Vagina (tissue), 2 donors: ENCODE measurements around the gene PDE4D. TPM values are rescaled to one million over a fixed set of nuclear protein-coding genes. Genes with fewer than 3 reads are reported as not detected.
A peak's percentile ranks its signal among the peaks of the same experiment; 100 is the strongest.
"Not testable (repeated sequence)": the region's sequence is repeated elsewhere in the genome, so short reads cannot be mapped to it uniquely, and the experiment has no call there.

Experiments
- DNase-seq, 2 donors: peaks; one replicate each; pipeline ENCODE4 v3.0.0-alpha.2; 2017; ENCODE audit errors: extremely low spot score in 2 of 2
- H3K27ac ChIP-seq: fragments of 200-600 bp; sonication (generic); one replicate; pipeline ENCODE4 v1.5.1; 2019
- H3K27me3 ChIP-seq: fragments of 200-600 bp; sonication (generic); one replicate; pipeline ENCODE4 v1.5.1; 2019
- H3K36me3 ChIP-seq, 2 donors: fragments of 200-600 bp; sonication (generic); one replicate each; pipeline ENCODE4 v1.5.1; 2017 to 2019
- H3K4me1 ChIP-seq: fragments of 200-600 bp; sonication (generic); one replicate; pipeline ENCODE4 v1.5.1; 2019
- H3K4me3 ChIP-seq, 2 donors: fragments of 200-600 bp; sonication (generic); 1 replicate in 1 of 2; 2 replicates in 1 of 2; pipeline ENCODE4 v1.5.1; 2016 to 2019
- H3K9me3 ChIP-seq: fragments of 200-600 bp; sonication (generic); one replicate; pipeline ENCODE4 v1.5.1; 2019
- POLR2A ChIP-seq, 2 donors: fragments of 450-650 bp; IDR thresholded peaks; one replicate each; pipeline ENCODE4 v1.6.1; 2017; ENCODE audit warnings: antibody characterized with exemption in 2 of 2, mild to moderate bottlenecking in 2 of 2, moderate library complexity in 2 of 2
- POLR2AphosphoS5 ChIP-seq, 2 donors: sonication (generic); formaldehyde crosslinking; IDR thresholded peaks; one replicate each; pipeline ENCODE4 v1.9.0; 2017; ENCODE audit warnings: antibody characterized with exemption in 2 of 2, mild to moderate bottlenecking in 2 of 2, low read depth in 1 of 2; ENCODE audit not compliant: insufficient read depth in 1 of 2
- intact Hi-C: fragments of 100-400 bp; cut with DNase I; formaldehyde crosslinking; loops from one replicate; pipeline ENCODE4 v1.15.1; 2023
- total RNA-seq: library from RNA; depleted of rRNA; stranded (reverse); fragments of >200 nt; gene quantifications from one replicate; pipeline ENCODE4 v1.2.3, GENCODE V29; 2016
- TF ChIP-seq, protein P1 (sequence below), 3 experiments: fragments of 450-650 bp in 2 of 3; fragments of 200-600 bp in 1 of 3; sonication (generic) in 1 of 3; IDR thresholded peaks; one replicate each; pipeline ENCODE4 v1.5.1; 2017 to 2019; ENCODE audit warnings: antibody characterized with exemption in 3 of 3, mild to moderate bottlenecking in 2 of 3, moderate library complexity in 2 of 3

Gene PDE4D
- total RNA-seq, 1 donor from 2014 or later, result 86.9 TPM

DNA sequence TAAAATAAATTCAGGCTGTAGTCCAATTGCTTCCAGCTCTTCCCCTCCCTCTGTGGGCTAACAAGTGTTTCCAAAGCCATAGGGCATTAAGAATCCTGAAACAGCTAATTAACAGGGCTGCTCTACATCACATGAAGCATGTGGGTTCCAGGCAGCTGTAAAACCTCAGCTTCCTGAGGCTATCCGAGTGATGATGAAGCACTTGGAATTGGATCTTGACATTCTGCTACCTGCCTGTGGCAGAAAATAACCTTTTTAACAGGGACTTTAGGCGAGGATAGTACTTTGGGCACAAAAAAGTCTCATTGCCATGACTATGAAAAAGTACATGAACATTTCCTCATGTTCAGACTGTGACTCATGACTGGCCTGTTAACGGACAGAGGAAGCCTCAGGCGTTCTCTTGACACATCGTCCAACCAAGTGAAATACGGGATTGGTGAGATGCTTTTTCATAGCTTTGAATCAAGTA lies 107.2 kb downstream of the PDE4D start:
- no peaks in the 10 kb centered on the region for H3K27me3 ChIP-seq
- no peaks in the 10 kb centered on the region for H3K36me3 ChIP-seq
- TF ChIP-seq POLR2AphosphoS5 (IDR thresholded peaks at IDR 0.05; ENCODE audit: insufficient read depth in 1 of 2, low read depth in 1 of 2), result peak in 1 of 2 donors; percentile 42
- TF ChIP-seq, protein P1, sequence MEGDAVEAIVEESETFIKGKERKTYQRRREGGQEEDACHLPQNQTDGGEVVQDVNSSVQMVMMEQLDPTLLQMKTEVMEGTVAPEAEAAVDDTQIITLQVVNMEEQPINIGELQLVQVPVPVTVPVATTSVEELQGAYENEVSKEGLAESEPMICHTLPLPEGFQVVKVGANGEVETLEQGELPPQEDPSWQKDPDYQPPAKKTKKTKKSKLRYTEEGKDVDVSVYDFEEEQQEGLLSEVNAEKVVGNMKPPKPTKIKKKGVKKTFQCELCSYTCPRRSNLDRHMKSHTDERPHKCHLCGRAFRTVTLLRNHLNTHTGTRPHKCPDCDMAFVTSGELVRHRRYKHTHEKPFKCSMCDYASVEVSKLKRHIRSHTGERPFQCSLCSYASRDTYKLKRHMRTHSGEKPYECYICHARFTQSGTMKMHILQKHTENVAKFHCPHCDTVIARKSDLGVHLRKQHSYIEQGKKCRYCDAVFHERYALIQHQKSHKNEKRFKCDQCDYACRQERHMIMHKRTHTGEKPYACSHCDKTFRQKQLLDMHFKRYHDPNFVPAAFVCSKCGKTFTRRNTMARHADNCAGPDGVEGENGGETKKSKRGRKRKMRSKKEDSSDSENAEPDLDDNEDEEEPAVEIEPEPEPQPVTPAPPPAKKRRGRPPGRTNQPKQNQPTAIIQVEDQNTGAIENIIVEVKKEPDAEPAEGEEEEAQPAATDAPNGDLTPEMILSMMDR (IDR thresholded peaks at IDR 0.05), result no peak
- intact Hi-C loops, result no loop called here
- H3K27ac ChIP-seq, result no peak overlapping the region
- DNase-seq, result no peak
- H3K4me3 ChIP-seq, result no peak overlapping the region
- peaks cover 6% of the 10 kb centered on the region for H3K4me1 ChIP-seq
- no peaks in the 10 kb centered on the region for H3K9me3 ChIP-seq

DNA sequence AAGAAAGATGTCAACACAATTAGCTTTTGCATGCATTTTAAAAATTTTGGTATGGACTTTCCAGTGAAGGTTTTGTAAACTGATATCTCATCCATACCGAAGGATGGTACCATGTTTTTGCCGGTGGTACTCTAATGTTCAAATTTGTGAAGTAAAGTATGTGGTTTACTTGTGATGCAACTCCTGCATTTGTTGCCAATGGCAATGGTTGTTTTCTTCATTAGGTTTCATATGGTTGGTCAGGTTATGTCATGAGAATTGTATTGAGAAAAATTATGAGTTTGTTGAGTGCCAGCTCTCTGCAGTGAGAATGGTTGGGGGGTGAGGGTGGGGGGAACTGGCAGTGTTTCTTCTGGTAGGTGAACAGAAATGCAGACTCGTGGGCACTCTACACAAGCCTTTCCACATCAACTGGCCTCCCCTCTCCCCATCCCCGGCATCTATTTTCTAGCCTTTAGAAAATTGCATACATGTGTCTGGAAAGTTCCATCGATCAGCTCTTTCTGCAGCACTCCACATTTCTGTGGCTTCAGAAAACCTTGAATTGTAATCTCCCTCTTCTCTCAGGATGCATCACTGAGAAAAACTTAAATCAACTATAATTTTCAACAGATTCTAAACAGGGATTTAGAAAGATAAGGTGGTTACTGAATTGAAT lies 107.7 kb downstream of the PDE4D start:
- Histone ChIP-seq H3K27ac (no peak overlapping the region), H3K4me1 (peaks cover 4% of the 10 kb centered on the region)

DNA sequence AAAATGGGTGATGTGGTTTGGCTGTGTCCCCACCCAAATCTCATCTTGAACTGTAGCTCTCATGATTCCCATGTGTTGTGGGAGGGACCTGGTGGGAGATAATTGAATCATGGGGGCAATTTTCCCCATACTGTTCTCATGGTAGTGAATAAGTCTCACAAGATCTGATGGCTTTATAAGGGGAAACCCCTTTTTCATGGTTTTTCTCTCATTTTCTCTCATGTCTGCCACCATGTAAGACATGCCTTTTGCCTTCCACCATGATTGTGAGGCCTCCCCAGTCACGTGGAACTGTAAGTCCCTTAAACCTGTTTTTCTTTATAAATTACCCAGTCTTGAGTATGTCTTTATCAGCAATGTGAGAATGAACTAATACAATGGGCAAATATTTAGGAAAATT lies 108.8 kb downstream of the PDE4D start:
- H3K27ac ChIP-seq, H3K36me3 ChIP-seq, H3K9me3 ChIP-seq, intact Hi-C loops, H3K4me3 ChIP-seq, H3K27me3 ChIP-seq, DNase-seq, H3K4me1 ChIP-seq: not testable (repeated sequence)

More for the DNA sequence above, 107.7 kb downstream of the PDE4D start:
- H3K9me3 ChIP-seq, result no peaks in the 10 kb centered on the region
- H3K36me3 ChIP-seq, result no peaks in the 10 kb centered on the region
- intact Hi-C loops, result no loop called here
- H3K27me3 ChIP-seq, result no peaks in the 10 kb centered on the region
- no peak overlapping the region for H3K4me3 ChIP-seq
- TF ChIP-seq, protein P1 (IDR thresholded peaks at IDR 0.05), result no peak
- TF ChIP-seq POLR2A (IDR thresholded peaks at IDR 0.05) (no peak), POLR2AphosphoS5 (IDR thresholded peaks at IDR 0.05; ENCODE audit: insufficient read depth in 1 of 2, low read depth in 1 of 2) (no peak)
- DNase-seq, result no peak

DNA sequence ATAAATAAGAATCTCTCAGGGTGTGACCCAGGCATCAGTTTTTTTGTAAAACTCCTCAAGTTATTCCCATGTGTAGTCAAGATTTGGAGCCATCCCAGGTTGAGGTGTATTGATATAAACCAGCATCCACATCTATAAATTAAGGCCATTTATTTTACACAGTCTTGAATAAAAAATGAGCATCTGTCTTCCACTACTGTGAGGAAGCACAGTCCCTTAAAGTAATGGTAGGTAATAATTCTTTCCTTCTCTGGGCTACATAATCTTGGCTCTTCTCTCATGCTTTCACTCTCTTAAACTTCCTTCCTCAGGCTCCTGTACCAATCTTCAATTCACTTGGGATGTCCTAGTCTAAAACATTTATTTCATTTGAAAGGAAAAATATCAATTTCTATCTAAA lies 110.3 kb downstream of the PDE4D start:
- Histone ChIP-seq H3K9me3 (no peaks in the 10 kb centered on the region), H3K4me3 (no peak overlapping the region), H3K4me1 (no peaks in the 10 kb centered on the region), H3K27ac (no peak overlapping the region), H3K27me3 (no peaks in the 10 kb centered on the region), H3K36me3 (no peaks in the 10 kb centered on the region)
- TF ChIP-seq POLR2AphosphoS5 (IDR thresholded peaks at IDR 0.05; ENCODE audit: insufficient read depth in 1 of 2, low read depth in 1 of 2) (no peak), POLR2A (IDR thresholded peaks at IDR 0.05) (no peak)
- TF ChIP-seq, protein P1 (IDR thresholded peaks at IDR 0.05), result no peak
- intact Hi-C loops, result no loop called here
- no peak for DNase-seq

DNA sequence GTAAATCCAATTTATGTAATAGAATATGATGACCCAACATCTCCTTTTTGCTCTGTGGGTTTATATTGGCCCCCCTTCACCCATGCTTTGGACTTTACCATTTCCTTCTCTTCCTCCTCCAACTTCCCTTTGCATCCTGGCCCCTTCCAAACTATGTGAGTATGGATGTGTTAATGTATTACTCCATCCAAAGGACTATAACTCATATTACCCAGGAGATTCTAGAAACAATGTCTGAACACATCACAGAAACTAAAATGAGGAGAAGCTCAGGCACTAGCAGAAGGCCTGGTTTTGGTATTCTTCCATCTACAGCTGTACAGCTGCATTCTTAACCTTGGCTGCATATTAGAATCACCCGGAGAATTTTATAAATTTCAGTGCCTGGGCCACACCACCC lies 110.7 kb downstream of the PDE4D start:
- H3K36me3 ChIP-seq, result no peaks in the 10 kb centered on the region
- intact Hi-C loops, result no loop called here
- TF ChIP-seq, protein P1 (IDR thresholded peaks at IDR 0.05), result no peak
- TF ChIP-seq POLR2A (IDR thresholded peaks at IDR 0.05) (no peak), POLR2AphosphoS5 (IDR thresholded peaks at IDR 0.05; ENCODE audit: insufficient read depth in 1 of 2, low read depth in 1 of 2) (no peak)
- H3K4me1 ChIP-seq, result no peaks in the 10 kb centered on the region
- DNase-seq, result no peak
- H3K4me3 ChIP-seq, result no peak overlapping the region
- H3K9me3 ChIP-seq, result no peaks in the 10 kb centered on the region
- no peak overlapping the region for H3K27ac ChIP-seq
- H3K27me3 ChIP-seq, result no peaks in the 10 kb centered on the region
